GM12801 (cell line): ENCODE data around the gene TNFRSF14.

Experiments used
- TF ChIP-seq, protein P1 (sequence below): IDR thresholded peaks from one replicate; pipeline ENCODE4 v1.5.1; 2011; ENCODE audit warnings: control low read depth; ENCODE audit not compliant: insufficient read length; ENCODE audit errors: extremely low read depth

TNFRSF14 gene

DNA sequence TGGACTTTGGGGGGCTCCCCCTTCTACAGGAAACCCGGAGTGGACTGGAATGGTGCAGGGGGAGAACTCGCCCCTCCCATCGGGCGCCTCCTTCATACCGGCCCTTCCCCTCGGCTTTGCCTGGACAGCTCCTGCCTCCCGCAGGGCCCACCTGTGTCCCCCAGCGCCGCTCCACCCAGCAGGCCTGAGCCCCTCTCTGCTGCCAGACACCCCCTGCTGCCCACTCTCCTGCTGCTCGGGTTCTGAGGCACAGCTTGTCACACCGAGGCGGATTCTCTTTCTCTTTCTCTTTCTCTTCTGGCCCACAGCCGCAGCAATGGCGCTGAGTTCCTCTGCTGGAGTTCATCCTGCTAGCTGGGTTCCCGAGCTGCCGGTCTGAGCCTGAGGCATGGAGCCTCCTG is at the start of gene TNFRSF14:
Gene TNFRSF14 (plus strand): TSS at position 95 of the 401 bp plus-strand sequence. CDS start 294 bp downstream, at position 389.
- TF ChIP-seq, protein P1, sequence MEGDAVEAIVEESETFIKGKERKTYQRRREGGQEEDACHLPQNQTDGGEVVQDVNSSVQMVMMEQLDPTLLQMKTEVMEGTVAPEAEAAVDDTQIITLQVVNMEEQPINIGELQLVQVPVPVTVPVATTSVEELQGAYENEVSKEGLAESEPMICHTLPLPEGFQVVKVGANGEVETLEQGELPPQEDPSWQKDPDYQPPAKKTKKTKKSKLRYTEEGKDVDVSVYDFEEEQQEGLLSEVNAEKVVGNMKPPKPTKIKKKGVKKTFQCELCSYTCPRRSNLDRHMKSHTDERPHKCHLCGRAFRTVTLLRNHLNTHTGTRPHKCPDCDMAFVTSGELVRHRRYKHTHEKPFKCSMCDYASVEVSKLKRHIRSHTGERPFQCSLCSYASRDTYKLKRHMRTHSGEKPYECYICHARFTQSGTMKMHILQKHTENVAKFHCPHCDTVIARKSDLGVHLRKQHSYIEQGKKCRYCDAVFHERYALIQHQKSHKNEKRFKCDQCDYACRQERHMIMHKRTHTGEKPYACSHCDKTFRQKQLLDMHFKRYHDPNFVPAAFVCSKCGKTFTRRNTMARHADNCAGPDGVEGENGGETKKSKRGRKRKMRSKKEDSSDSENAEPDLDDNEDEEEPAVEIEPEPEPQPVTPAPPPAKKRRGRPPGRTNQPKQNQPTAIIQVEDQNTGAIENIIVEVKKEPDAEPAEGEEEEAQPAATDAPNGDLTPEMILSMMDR: no peak

DNA sequence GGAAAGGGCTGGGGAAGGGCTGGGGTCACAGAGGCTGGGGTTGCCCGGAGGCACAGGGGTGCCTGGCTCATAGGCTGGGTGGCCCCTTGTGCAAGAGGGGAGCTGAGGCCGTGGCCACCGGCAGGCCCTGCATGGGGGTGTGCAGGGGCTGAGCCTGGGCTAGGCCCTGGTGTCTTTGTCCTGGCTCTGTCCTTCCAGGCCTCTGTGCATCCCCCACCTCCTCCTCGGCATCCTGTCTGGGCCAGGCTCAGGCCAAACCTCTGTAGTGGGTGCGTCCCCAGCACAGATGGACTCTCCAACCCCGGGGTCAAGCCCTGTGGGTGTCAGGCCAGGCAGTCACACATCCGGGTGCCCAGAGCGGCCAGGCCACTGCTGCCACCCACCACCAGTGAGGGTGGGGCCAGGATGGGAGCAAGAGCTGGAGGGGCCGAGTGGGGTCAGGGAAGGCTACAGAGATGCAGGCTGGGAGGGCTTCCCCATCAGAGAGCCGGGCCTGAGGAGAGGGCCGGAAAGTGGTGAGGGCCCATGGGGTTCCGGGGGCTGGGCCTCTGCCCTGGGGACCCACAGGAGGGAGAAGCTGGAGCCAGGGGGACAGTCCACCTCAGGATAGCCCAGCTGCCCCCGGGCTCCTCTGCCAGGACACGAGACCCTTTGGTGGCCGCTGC is 49.1 kb upstream of the TNFRSF14 start:
- TF ChIP-seq, protein P1: no peak

DNA sequence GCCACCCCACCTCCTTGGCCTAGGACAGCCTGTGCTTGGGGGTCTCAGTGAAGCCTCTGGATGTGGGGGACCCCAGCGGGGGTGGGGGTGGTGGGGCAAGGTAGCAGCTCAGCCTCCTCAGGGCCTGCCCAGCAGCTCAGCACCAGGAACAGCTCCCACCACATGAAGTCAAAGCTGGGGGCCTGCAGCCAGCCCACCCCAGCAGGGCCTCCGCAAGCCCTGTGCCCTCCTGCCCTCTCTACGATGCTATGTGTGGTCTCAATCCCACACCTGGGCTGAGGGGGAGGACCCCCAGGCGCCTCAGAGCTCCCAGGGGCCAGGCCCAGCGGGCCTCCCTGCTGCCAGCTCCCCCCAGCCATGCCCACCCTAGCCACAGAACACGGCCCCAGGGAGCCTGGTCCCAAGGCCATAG is 48.4 kb upstream of the TNFRSF14 start:
- TF ChIP-seq, protein P1: no peak

DNA sequence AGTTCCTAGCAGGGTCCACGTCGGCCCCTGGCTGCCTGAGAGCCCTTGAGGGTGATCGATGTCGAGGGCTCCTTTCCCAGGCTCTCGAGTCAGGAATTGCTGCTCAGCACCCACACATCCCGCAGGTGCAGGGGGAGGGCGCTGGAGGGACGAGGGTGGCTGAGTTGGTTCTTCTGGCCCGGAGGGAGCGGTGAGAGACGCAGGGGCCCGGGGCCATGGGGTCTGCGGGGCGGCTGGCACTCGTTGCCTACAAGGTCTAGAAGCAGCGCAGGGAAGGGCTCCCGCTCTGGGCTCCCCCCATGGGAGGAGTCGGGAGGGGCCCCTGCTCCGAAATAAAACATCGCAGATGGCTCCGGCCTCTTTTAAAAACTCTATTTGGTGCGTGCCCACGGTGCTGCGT is 48.0 kb upstream of the TNFRSF14 start:
- TF ChIP-seq, protein P1: no peak

DNA sequence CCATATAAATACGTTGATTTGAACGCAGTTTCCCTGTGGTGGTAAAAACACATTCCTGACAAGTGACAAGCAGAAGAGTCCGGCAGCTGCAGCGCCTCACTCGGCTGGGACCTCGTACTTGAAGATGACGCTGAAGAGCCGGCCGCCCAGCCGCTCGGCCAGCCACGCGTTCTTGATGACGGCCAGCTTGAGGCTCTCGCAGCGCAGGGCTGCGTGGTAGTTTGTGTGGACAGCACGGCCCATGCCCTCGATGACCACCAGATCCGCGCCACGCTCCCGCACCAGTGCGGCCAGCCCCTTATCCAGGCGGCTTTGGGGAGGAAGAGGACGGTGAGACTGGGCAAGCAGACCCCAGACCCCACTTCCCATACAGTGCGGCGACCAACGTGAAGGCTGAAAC is 47.4 kb upstream of the TNFRSF14 start:
- TF ChIP-seq, protein P1: no peak

DNA sequence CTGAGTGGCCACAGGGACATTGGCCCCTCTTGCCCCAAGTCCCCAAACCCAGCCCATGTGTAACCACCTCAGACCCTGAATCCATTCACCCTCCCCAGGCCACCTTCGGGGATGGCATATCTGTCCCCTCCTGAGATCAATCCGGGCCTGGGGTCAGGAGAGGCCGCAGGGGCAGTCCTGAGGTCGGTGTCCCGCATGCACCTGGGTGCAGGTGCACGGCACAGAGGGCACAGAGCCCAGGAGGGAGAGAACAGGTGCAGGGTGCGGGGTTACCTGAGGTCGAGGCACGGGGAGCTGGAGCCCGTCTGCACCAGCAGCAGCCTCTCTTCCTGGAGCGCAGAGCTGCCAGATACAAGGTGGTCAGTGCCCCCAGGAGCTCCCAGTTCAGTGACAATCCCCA is 46.6 kb upstream of the TNFRSF14 start:
- TF ChIP-seq, protein P1: no peak

DNA sequence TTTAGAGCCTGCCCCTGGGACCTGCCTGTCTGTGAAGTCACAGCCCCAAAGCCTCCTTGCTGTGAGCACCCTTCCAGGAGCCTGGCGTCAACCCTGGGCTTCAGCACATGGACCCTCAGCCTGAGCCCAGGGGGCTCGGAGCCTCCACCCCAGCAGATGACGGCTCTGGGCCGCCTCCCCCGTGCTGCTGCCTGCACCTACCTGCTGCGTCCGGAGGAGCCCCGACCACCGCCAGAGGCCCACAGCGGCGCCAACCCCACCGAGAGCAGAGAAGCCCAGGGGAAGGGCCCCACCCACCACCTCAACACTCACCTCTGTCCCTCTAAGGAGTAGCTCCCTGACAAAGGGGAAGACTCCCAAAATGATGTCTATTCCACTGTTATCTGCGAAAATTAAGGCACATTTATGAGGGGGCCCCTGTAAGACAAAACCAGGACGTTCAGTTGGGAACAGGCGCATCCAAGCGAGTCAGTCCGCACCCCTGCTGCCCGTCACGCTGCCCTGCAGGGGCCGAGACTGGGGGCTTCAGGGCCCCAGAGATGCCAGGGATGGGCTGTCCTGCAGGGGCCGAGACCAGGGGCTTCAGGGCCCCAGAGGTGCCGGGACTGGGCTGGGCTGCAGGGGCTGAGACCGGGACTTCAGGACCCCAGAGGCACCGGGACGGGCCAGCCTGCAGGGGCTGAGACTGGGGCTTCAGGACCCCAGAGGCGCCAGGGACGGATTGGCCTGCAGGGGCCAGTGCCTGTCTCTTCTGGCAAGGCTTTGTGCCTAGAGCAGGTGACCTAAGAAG is 45.6 kb upstream of the TNFRSF14 start:
- TF ChIP-seq, protein P1: no peak
